Suprapubic skin (tissue), 4 donors: ENCODE data around the gene SERINC1. TPM values are rescaled to one million over a fixed set of nuclear protein-coding genes. Genes with fewer than 3 reads are reported as not detected.

Experiments used
- DNase-seq, 2 donors: peaks; one replicate each; pipeline ENCODE4 v3.0.0-alpha.2; 2019; ENCODE audit warnings: low spot score in 2 of 2
- H3K27ac ChIP-seq: fragments of 200-600 bp; sonication (generic); one replicate; pipeline ENCODE4 v1.5.1; 2019
- H3K27me3 ChIP-seq: fragments of 200-600 bp; sonication (generic); one replicate; pipeline ENCODE4 v1.5.1; 2019
- H3K36me3 ChIP-seq: fragments of 200-600 bp; sonication (generic); one replicate; pipeline ENCODE4 v1.5.1; 2019
- H3K4me1 ChIP-seq: fragments of 200-600 bp; sonication (generic); one replicate; pipeline ENCODE4 v1.5.1; 2019
- H3K4me3 ChIP-seq: fragments of 200-600 bp; sonication (generic); one replicate; pipeline ENCODE4 v1.5.1; 2019; ENCODE audit warnings: mild to moderate bottlenecking
- H3K9me3 ChIP-seq: fragments of 200-600 bp; sonication (generic); one replicate; pipeline ENCODE4 v1.5.1; 2019
- CTCF ChIP-seq, 2 donors: fragments of 200-600 bp in 1 of 2; fragments of 450-650 bp in 1 of 2; sonication (generic) in 1 of 2; IDR thresholded peaks; one replicate each; pipeline ENCODE4 v1.5.1; 2016 to 2019; ENCODE audit warnings: antibody characterized with exemption in 2 of 2, mild to moderate bottlenecking in 1 of 2, moderate library complexity in 1 of 2
- EP300 ChIP-seq: sonication (generic); formaldehyde crosslinking; IDR thresholded peaks from one replicate; pipeline ENCODE4 v1.6.1; 2017; ENCODE audit warnings: antibody characterized with exemption
- POLR2A ChIP-seq, 2 donors: fragments of 450-650 bp; IDR thresholded peaks; one replicate each; pipeline ENCODE4 v1.6.1; 2017; ENCODE audit warnings: antibody characterized with exemption in 2 of 2, mild to moderate bottlenecking in 2 of 2, moderate library complexity in 2 of 2
- POLR2AphosphoS5 ChIP-seq, 3 donors: sonication (generic); formaldehyde crosslinking; IDR thresholded peaks; one replicate each; pipeline ENCODE4 v1.6.1; 2017; ENCODE audit warnings: antibody characterized with exemption in 3 of 3
- WGBS: methylation state at CpG from one replicate; pipeline ENCODE4 v1.1.5; 2018; 5-methylcytosine and 5-hydroxymethylcytosine counted together
- total RNA-seq, 4 donors: library from RNA; depleted of rRNA; stranded (reverse); fragments of >200 nt; gene quantifications; one replicate each; pipeline ENCODE4 v1.1.0, GENCODE V29; 2016

The SERINC1 gene
- total RNA-seq, 4 donors from 2014 or later = 107 to 132 (median 119) TPM

GRCh38 chr6:122400121-122400450 is 71.5 kb downstream of the SERINC1 start:
- WGBS = under 1% methylated on average over 19 of the region's 20 CpGs
- peak overlapping the region; percentile 93 for H3K27ac ChIP-seq
- H3K4me1 ChIP-seq = peaks cover 22% of the 10 kb centered on the region
- H3K9me3 ChIP-seq = no peaks in the 10 kb centered on the region
- H3K36me3 ChIP-seq = no peaks in the 10 kb centered on the region
- peak in 1 of 2 donors; percentile 68 for DNase-seq
- TF ChIP-seq POLR2A (IDR thresholded peaks at IDR 0.05) (no peak), EP300 (no peak), CTCF (IDR thresholded peaks at IDR 0.05) (no peak), POLR2AphosphoS5 (IDR thresholded peaks at IDR 0.05) (no peak)
- peak overlapping the region; percentile 100 for H3K4me3 ChIP-seq
- no peaks in the 10 kb centered on the region for H3K27me3 ChIP-seq

GRCh38 chr6:122399348-122400120 is 72.1 kb downstream of the SERINC1 start, which contains the start of gene HSF2:
TSS of gene HSF2 (plus strand) at chr6:122399652. CDS start at chr6:122399738, 86 bp downstream.
- Histone ChIP-seq H3K27ac (peak within 1 kb of the TSS; percentile 93), H3K4me3 (peak within 1 kb of the TSS; percentile 100), H3K27me3 (no peaks in the 10 kb centered on the region), H3K9me3 (no peaks in the 10 kb centered on the region), H3K36me3 (no peaks in the 10 kb centered on the region), H3K4me1 (peaks cover 22% of the 10 kb centered on the region)
- DNase-seq = peak; percentile 98
- under 1% methylated on average over 25 of the region's 82 CpGs for whole genome bisulfite sequencing
- TF ChIP-seq CTCF (IDR thresholded peaks at IDR 0.05) (peak in 1 of 2 donors; percentile 40), POLR2A (IDR thresholded peaks at IDR 0.05) (peak in 1 of 2 donors; percentile 6), EP300 (no peak)

- H3K4me1 ChIP-seq = peaks cover 22% of the 10 kb centered on the region
- peak overlapping the region; percentile 93 for H3K27ac ChIP-seq
- 0% methylated on average over 2 of the region's 2 CpGs for WGBS
- no peaks in the 10 kb centered on the region for H3K9me3 ChIP-seq
- peak overlapping the region; percentile 100 for H3K4me3 ChIP-seq
- no peak for DNase-seq
- no peaks in the 10 kb centered on the region for H3K27me3 ChIP-seq
- TF ChIP-seq POLR2A (IDR thresholded peaks at IDR 0.05) (peak in 1 of 2 donors; percentile 14), EP300 (no peak), POLR2AphosphoS5 (IDR thresholded peaks at IDR 0.05) (peak in 1 of 3 donors; percentile 43)
- no peaks in the 10 kb centered on the region for H3K36me3 ChIP-seq
Measured at GRCh38 chr6:122399055-122399347, 72.6 kb downstream of the SERINC1 start.

DNA sequence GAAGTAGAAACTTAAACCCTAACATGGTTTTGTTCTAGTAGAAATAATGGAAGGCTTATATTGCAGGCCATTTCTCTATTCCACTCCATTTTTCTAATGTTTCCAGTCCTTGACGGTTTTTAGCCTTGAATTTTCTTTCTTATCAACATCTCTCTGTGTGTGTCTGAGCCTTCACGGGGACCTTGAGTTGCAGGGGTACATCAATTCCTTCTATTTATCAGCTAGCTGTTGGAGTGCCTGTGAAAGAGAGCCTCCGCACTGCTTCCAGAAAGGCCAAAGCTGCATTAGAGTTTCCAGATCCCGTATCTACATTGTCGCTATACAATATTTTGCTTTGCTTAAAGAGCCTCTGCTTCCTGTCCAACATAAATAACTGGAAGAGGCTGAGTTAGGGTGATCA is 77.6 kb downstream of the SERINC1 start:
- 78% methylated on average over 5 of the region's 5 CpGs for WGBS
- no peak for DNase-seq
- TF ChIP-seq EP300 (no peak), POLR2AphosphoS5 (IDR thresholded peaks at IDR 0.05) (no peak), CTCF (IDR thresholded peaks at IDR 0.05) (no peak), POLR2A (IDR thresholded peaks at IDR 0.05) (no peak)
- Histone ChIP-seq H3K27me3 (no peaks in the 10 kb centered on the region), H3K4me1 (peaks cover 6% of the 10 kb centered on the region), H3K27ac (no peak overlapping the region), H3K36me3 (no peaks in the 10 kb centered on the region), H3K9me3 (no peaks in the 10 kb centered on the region), H3K4me3 (no peak overlapping the region)

DNA sequence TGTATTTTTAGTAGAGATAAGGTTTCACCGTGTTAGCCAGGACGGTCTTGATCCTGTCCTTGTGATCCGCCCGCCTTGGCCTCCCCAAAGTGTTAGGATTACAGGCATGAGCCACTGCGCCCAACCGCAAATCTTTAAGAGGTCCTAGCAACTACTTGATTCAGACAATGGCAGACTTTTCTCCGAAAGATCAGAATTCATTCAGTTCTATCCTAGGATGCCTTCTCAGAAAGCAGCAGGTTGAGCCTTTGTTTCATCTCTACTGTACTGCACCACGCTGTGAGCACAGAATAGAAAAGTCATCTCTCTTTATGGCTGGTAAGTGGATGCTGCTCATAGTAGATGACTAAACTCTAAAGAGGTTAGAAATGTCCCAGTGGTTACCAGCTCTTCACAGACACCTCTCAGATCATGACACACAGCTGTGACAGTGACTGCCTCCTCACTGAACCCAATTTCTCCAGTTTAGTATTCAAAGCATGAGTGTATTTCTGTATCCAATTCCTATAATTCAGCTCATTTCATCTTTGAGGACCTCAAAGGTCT is 78.2 kb downstream of the SERINC1 start:
- Histone ChIP-seq H3K4me1 (peaks cover under 1% of the 10 kb centered on the region), H3K27ac (no peak overlapping the region), H3K27me3 (no peaks in the 10 kb centered on the region), H3K9me3 (no peaks in the 10 kb centered on the region), H3K4me3 (no peak overlapping the region), H3K36me3 (no peaks in the 10 kb centered on the region)
- no peak for DNase-seq
- TF ChIP-seq EP300 (no peak), CTCF (IDR thresholded peaks at IDR 0.05) (no peak), POLR2AphosphoS5 (IDR thresholded peaks at IDR 0.05) (no peak), POLR2A (IDR thresholded peaks at IDR 0.05) (no peak)
- WGBS = 79% methylated on average over 8 of the region's 8 CpGs

Other genes starting within 250 kb of the SERINC1 start
- 10 to 100 TPM; 12.4 to 37.2 (median 21.4) TPM for gene HSF2, start 72.2 kb downstream of the SERINC1 start, total RNA-seq
- 10 to 100 TPM in 1 of 4 donors, 1 to 10 TPM in 3; 6.4 to 12.0 (median 8.2) TPM for gene PKIB, start 138.6 kb upstream of the SERINC1 start, total RNA-seq